ENCODE measurements around the gene SGSH.
A peak's percentile ranks its signal among the peaks of the same experiment; 100 is the strongest.

The SGSH gene

DNA sequence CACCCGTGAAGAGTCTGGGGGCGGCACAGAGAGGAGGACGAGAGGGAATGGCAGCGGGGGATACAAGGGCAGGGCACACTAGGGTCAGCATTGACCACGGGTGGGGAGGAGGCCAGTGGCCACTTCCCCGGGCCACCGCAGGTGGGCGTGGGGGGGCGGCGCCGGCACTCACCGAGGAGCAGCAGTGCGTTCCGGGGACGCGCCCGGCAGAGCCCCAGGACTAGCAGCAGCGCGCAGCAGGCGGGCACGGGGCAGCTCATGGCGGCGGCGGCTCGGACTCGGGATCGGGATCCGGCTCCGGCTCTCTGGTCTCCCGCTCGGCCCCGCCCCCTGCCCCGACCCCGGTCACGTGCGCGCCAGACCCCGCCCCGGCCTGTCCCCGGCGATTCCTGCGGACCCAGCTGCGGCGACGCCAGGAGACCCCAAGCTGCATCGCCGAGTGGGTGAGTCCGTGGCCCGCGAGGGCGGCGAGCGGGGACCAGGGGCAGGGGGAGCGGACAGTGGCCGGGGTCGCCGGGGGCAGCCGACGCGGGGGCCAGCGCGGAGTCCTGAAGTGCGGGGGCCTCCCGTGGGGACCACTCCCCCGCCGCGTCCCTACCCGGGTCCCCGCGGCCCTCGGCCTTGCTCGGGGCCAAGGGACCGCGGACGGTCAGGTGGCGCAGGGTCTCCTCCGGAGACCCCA, at the start of gene SGSH, which contains the start of gene SLC26A11:
SGSH (minus strand) TSS at position 280 of the 682 bp plus-strand sequence; CDS start at position 260, 20 bp downstream.
SLC26A11 (plus strand) TSS at position 374 of the 682 bp plus-strand sequence. CDS start 1,134 bp downstream, outside the sequence.
- Histone ChIP-seq H3K4me3 (ENCODE audit: low read depth in 1 of 2, low read length in 2 of 2) (peak within 1 kb of the TSS; percentile 84 to 91), H3K27ac (ENCODE audit: low read depth, low read length) (peak within 1 kb of the TSS; percentile 61), H3K36me3 (ENCODE audit: control insufficient read depth in 1 of 2, insufficient read depth in 2 of 2, low read length in 2 of 2) (peaks cover 0 to 15% of the 10 kb centered on the region in 2 donors)

DNA sequence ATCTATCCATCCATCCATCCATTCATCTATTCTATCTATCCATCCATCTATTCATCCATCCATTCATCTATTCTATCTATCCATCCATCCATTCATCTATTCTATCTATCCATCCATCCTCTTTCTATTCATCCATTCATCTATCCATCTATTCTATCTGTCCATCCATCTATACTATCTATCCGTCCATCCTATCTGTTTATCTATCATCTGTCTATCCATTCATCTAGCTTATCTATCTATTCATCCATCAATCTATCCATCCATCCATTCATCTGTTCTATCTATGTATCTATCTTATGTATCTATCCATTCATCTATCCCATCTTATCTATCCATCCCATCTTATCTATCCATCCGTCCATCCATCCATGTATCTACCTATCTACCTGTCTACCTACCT, 49.3 kb upstream of the SGSH start:
- H3K27me3 ChIP-seq (ENCODE audit: control insufficient read depth in 1 of 2, insufficient read depth in 2 of 2, low read length in 2 of 2): no peaks in the 10 kb centered on the region
- H3K4me1 ChIP-seq (ENCODE audit: control insufficient read depth in 1 of 2, insufficient read depth in 2 of 2, low read length in 2 of 2): peaks cover 3 to 23% of the 10 kb centered on the region in 2 donors
- no peak overlapping the region for H3K9ac ChIP-seq (ENCODE audit: low read depth in 1 of 2, low read length in 2 of 2)
- no peak overlapping the region for H3K27ac ChIP-seq (ENCODE audit: low read depth, low read length)
- H3K4me3 ChIP-seq (ENCODE audit: low read depth in 1 of 2, low read length in 2 of 2): no peak overlapping the region
- H3K36me3 ChIP-seq (ENCODE audit: control insufficient read depth in 1 of 2, insufficient read depth in 2 of 2, low read length in 2 of 2): peaks cover 21 to 50% of the 10 kb centered on the region in 2 donors
- no peaks in the 10 kb centered on the region for H3K9me3 ChIP-seq (ENCODE audit: control insufficient read depth in 1 of 2, low read length in 2 of 2)

More for the DNA sequence above, at the start of gene SGSH, which contains the start of gene SLC26A11:
- Histone ChIP-seq H3K4me1 (ENCODE audit: control insufficient read depth in 1 of 2, insufficient read depth in 2 of 2, low read length in 2 of 2) (peaks cover 4 to 32% of the 10 kb centered on the region in 2 donors), H3K9me3 (ENCODE audit: control insufficient read depth in 1 of 2, low read length in 2 of 2) (no peaks in the 10 kb centered on the region), H3K27me3 (ENCODE audit: control insufficient read depth in 1 of 2, insufficient read depth in 2 of 2, low read length in 2 of 2) (no peaks in the 10 kb centered on the region), H3K9ac (ENCODE audit: low read depth in 1 of 2, low read length in 2 of 2) (peak within 1 kb of the TSS; percentile 95 to 96)

DNA sequence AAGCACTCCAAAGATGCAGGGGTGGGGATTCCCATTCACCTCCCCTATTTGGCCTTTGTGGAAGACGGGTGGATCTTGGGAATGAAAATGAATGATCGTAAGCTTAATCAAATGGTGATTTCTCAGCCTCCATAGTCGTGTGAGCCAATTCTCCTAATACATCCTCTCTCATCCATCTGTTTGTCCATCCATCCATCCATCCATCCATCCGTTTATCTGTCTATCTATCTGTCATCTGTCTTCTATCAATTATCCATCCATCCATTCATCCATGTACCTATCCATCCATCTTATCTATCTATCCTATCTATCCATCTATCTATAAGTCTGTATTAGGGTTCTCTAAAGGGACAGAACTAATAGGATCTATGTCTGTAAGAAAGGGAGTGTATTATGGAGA, 48.3 kb upstream of the SGSH start:
- peaks cover 14 to 43% of the 10 kb centered on the region in 2 donors for H3K36me3 ChIP-seq (ENCODE audit: control insufficient read depth in 1 of 2, insufficient read depth in 2 of 2, low read length in 2 of 2)

DNA sequence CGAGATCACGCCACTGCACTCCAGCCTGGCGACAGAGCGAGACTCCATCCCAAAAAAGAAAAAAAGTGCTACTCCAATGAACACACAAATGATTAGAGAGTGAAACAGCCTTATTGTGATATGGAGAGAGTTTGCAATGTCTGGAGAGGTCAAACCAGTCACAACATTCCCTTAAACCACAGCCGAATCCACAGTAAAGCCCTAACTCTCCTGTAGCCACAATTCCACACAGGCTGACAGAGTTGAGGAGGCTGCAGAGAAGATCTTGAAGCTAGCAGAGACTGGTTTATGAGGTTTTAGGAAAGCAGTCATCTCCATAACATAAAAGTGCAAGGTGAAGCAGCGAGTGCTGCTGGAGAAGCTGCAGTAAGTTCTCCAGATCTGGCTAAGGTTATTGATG, 47.3 kb upstream of the SGSH start:
- H3K36me3 ChIP-seq (ENCODE audit: control insufficient read depth in 1 of 2, insufficient read depth in 2 of 2, low read length in 2 of 2): peaks cover 14 to 36% of the 10 kb centered on the region in 2 donors
- no peak overlapping the region for H3K4me3 ChIP-seq (ENCODE audit: low read depth in 1 of 2, low read length in 2 of 2)
- H3K4me1 ChIP-seq (ENCODE audit: control insufficient read depth in 1 of 2, insufficient read depth in 2 of 2, low read length in 2 of 2): peaks cover 16 to 35% of the 10 kb centered on the region in 2 donors
- H3K27me3 ChIP-seq (ENCODE audit: control insufficient read depth in 1 of 2, insufficient read depth in 2 of 2, low read length in 2 of 2): no peaks in the 10 kb centered on the region
- H3K9ac ChIP-seq (ENCODE audit: low read depth in 1 of 2, low read length in 2 of 2): no peak overlapping the region
- H3K27ac ChIP-seq (ENCODE audit: low read depth, low read length): no peak overlapping the region
- no peaks in the 10 kb centered on the region for H3K9me3 ChIP-seq (ENCODE audit: control insufficient read depth in 1 of 2, low read length in 2 of 2)

More for the DNA sequence above, 48.3 kb upstream of the SGSH start:
- Histone ChIP-seq H3K4me3 (ENCODE audit: low read depth in 1 of 2, low read length in 2 of 2) (no peak overlapping the region), H3K9me3 (ENCODE audit: control insufficient read depth in 1 of 2, low read length in 2 of 2) (no peaks in the 10 kb centered on the region), H3K27me3 (ENCODE audit: control insufficient read depth in 1 of 2, insufficient read depth in 2 of 2, low read length in 2 of 2) (no peaks in the 10 kb centered on the region), H3K4me1 (ENCODE audit: control insufficient read depth in 1 of 2, insufficient read depth in 2 of 2, low read length in 2 of 2) (peaks cover 7 to 26% of the 10 kb centered on the region in 2 donors), H3K9ac (ENCODE audit: low read depth in 1 of 2, low read length in 2 of 2) (no peak overlapping the region), H3K27ac (ENCODE audit: low read depth, low read length) (no peak overlapping the region)

DNA sequence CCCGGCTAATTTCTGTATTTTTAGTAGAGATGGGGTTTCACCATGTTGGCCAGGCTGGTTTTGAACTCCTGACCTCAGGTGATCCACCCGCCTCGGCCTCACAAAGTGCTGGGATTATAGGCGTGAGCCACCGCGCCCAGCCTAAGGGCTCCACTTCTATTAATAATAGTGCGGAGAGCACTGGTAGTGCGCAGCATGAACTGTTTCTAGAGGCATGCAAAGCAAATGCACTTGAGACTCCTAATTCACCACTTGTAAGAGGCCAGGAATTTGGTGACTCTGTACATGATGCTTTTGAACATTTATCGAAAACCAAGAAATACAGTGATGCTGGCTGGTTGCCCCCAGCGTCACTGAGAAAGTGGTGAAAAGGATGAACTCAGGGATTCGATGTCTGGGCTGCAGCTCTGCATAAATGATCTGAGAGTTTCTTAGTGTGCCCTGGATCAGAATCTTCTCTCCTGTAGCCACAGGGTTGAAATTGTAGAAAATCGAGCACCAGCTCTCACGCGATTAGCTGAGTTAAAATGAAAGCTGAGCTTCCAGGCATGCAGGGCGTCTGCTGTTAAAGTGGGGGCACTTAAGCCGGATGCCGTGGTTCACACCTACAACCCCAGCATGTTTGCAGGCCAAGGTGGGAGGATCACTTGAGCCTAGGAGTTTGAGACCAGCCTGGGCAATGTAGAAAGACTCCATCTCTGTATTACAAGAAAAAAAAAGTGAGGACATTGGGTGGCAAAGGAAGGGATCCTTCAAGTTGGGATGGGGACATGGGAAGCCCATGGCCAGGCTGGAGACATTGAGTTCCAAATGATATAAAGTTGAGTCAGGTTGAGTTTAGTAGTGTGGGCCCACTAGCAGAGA, 45.3 kb upstream of the SGSH start:
- H3K9ac ChIP-seq (ENCODE audit: low read depth in 1 of 2, low read length in 2 of 2): peak overlapping the region in 1 of 2 donors; percentile 3
- H3K27me3 ChIP-seq (ENCODE audit: control insufficient read depth in 1 of 2, insufficient read depth in 2 of 2, low read length in 2 of 2): no peaks in the 10 kb centered on the region
- no peaks in the 10 kb centered on the region for H3K9me3 ChIP-seq (ENCODE audit: control insufficient read depth in 1 of 2, low read length in 2 of 2)
- H3K36me3 ChIP-seq (ENCODE audit: control insufficient read depth in 1 of 2, insufficient read depth in 2 of 2, low read length in 2 of 2): peaks cover 14 to 32% of the 10 kb centered on the region in 2 donors
- H3K4me3 ChIP-seq (ENCODE audit: low read depth in 1 of 2, low read length in 2 of 2): peak overlapping the region; percentile 19 to 76
- H3K27ac ChIP-seq (ENCODE audit: low read depth, low read length): no peak overlapping the region
- peaks cover 24 to 47% of the 10 kb centered on the region in 2 donors for H3K4me1 ChIP-seq (ENCODE audit: control insufficient read depth in 1 of 2, insufficient read depth in 2 of 2, low read length in 2 of 2)

DNA sequence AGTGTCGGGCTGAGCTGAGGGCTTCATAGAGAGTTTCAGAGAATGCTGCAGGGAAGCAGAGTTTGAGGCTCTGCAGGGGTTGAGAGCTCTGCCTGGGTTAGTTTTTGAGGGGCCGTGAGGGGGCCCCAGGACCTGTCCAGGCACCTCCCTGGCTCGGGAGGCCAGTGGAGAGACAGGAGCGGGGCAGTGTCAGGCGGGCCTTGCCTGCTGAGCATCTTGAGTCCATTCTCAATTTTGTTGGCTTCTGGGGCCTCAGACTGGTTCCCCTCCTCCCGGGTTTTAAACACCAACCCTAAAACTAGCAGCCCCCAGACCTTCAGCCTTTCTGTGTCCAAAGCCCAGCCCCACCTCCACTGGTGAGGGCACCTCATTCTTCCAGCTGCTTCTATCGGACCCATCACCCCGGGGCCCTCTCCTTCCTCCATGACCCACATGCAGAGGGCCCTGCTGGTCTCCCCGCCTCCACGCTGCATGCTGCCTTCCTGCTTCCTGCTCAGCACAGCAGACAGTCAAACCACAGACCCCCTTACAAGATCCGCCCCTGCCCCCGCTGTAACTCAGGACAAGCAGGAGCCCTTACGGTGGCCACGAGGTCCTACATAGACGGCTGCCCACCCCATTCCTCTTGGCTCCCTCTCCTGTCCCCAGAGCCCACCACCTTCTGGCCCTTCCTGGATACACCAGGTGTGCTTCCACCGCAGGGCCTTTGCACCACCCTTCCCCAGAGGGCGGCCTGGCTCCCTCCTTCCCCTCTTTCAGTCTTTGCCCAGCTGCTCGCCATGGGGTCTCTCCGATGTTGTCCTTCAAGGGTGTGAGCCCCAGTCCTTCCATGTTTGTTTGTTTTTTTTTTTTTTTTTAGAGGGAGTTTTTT, 44.3 kb upstream of the SGSH start:
- peaks cover 24 to 47% of the 10 kb centered on the region in 2 donors for H3K4me1 ChIP-seq (ENCODE audit: control insufficient read depth in 1 of 2, insufficient read depth in 2 of 2, low read length in 2 of 2)
- peak overlapping the region; percentile 76 to 91 for H3K4me3 ChIP-seq (ENCODE audit: low read depth in 1 of 2, low read length in 2 of 2)
- H3K27ac ChIP-seq (ENCODE audit: low read depth, low read length): no peak overlapping the region
- no peaks in the 10 kb centered on the region for H3K9me3 ChIP-seq (ENCODE audit: control insufficient read depth in 1 of 2, low read length in 2 of 2)
- peak overlapping the region; percentile 69 for H3K9ac ChIP-seq (ENCODE audit: low read depth in 1 of 2, low read length in 2 of 2)
- H3K27me3 ChIP-seq (ENCODE audit: control insufficient read depth in 1 of 2, insufficient read depth in 2 of 2, low read length in 2 of 2): no peaks in the 10 kb centered on the region
- peaks cover 7 to 22% of the 10 kb centered on the region in 2 donors for H3K36me3 ChIP-seq (ENCODE audit: control insufficient read depth in 1 of 2, insufficient read depth in 2 of 2, low read length in 2 of 2)

DNA sequence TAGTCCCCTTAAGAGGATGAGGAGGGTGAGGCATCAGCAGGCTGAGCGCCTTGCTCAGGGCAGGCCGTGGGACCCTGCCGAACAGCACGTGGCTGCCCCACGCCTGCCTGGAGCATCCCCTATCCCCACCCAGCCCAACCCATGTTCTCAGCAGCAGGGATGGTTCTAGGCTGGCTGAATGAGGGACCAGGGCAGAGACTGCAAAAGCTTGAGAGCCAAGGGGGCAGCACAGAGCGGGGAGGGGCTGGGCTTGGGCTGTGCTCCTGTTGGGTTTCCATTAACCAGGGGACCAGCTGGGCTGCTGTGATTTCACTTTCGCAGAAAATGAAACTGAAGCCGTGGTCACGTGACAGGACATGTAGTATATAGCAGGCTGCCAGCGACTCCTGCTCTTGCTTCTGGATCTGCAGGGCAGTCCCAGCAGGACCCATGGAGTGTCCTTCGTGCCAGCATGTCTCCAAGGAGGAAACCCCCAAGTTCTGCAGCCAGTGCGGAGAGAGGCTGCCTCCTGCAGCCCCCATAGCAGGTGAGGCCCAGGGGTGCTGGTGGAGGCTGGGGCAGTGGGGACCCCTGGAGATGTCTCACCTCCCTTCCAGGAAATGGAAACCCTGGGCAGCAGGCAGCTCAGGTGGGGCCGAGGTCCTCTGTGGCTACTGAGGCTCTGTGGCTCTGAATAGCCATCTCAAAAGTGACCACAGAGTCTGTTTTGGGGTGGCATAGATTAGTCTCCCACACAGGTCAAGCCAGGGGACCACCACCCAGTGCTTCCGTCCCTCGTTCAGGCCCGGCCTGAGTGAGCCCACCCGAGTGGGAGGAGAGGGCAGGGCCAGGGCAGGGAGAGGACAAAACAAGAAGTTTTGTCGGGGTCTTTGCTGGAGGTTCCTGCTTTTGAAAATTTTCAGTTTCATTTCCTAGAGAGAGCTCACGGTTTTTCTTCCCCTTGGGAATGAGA, 43.4 kb upstream of the SGSH start:
- Histone ChIP-seq H3K4me3 (ENCODE audit: low read depth in 1 of 2, low read length in 2 of 2) (peak overlapping the region; percentile 76 to 91), H3K4me1 (ENCODE audit: control insufficient read depth in 1 of 2, insufficient read depth in 2 of 2, low read length in 2 of 2) (peaks cover 24 to 47% of the 10 kb centered on the region in 2 donors), H3K27me3 (ENCODE audit: control insufficient read depth in 1 of 2, insufficient read depth in 2 of 2, low read length in 2 of 2) (no peaks in the 10 kb centered on the region), H3K9me3 (ENCODE audit: control insufficient read depth in 1 of 2, low read length in 2 of 2) (no peaks in the 10 kb centered on the region), H3K36me3 (ENCODE audit: control insufficient read depth in 1 of 2, insufficient read depth in 2 of 2, low read length in 2 of 2) (peaks cover 3 to 14% of the 10 kb centered on the region in 2 donors), H3K9ac (ENCODE audit: low read depth in 1 of 2, low read length in 2 of 2) (peak overlapping the region; percentile 69), H3K27ac (ENCODE audit: low read depth, low read length) (peak overlapping the region; percentile 61)

DNA sequence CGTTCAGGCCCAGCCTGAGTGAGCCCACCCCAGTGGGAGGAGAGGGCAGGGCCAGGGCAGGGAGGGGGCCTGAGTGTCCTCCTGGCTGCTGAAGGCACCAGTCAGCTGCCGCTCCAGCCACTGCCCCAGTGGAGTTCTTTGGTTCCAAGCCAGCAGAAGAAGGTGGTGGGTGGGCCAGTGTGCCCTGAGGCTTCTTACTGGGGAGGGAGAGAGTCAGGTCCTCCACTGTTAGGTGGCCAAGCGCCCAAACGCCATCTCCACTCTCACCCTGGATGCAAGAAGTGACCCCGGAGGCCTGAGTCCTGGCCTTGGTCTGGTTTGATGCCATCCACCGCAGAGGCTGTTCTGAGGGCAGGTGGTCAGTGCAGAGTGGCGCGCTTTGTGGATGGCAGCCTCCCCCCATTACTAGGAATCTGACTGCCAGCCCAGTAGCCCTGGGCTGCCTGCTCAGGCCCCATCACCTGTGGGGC, 42.7 kb upstream of the SGSH start:
- peaks cover 0 to 7% of the 10 kb centered on the region in 2 donors for H3K36me3 ChIP-seq (ENCODE audit: control insufficient read depth in 1 of 2, insufficient read depth in 2 of 2, low read length in 2 of 2)
- H3K4me1 ChIP-seq (ENCODE audit: control insufficient read depth in 1 of 2, insufficient read depth in 2 of 2, low read length in 2 of 2): peaks cover 24 to 47% of the 10 kb centered on the region in 2 donors
- H3K9ac ChIP-seq (ENCODE audit: low read depth in 1 of 2, low read length in 2 of 2): peak overlapping the region in 1 of 2 donors; percentile 29
- H3K4me3 ChIP-seq (ENCODE audit: low read depth in 1 of 2, low read length in 2 of 2): peak overlapping the region; percentile 76 to 91
- peak overlapping the region; percentile 61 for H3K27ac ChIP-seq (ENCODE audit: low read depth, low read length)
- no peaks in the 10 kb centered on the region for H3K9me3 ChIP-seq (ENCODE audit: control insufficient read depth in 1 of 2, low read length in 2 of 2)
- no peaks in the 10 kb centered on the region for H3K27me3 ChIP-seq (ENCODE audit: control insufficient read depth in 1 of 2, insufficient read depth in 2 of 2, low read length in 2 of 2)
